ENCODE measurements around the gene MIA2.
"Not testable (repeated sequence)": the region's sequence is repeated elsewhere in the genome, so short reads cannot be mapped to it uniquely, and the experiment has no call there.

The MIA2 gene

DNA sequence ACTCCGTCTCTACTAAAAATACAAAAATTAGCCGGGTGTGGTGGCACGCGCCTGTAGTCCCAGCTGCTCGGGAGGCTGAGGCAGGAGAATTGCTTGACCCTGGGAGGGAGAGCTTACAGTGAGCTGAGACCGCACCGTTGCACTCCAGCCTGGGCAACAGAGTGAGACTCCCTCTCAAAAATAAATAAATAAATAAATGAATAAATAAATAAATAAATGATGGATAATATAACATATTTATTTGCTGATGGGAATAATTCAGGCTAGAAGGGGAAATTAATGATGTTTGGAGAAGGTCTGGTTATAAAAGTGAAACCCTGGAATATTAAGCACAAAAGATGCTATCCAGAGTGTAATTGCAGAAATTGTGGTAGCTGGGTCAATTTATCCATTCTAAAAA is 107.4 kb downstream of the MIA2 start:
- not testable (repeated sequence) for DNase-seq (ENCODE audit: low read depth in 2 of 2)

DNA sequence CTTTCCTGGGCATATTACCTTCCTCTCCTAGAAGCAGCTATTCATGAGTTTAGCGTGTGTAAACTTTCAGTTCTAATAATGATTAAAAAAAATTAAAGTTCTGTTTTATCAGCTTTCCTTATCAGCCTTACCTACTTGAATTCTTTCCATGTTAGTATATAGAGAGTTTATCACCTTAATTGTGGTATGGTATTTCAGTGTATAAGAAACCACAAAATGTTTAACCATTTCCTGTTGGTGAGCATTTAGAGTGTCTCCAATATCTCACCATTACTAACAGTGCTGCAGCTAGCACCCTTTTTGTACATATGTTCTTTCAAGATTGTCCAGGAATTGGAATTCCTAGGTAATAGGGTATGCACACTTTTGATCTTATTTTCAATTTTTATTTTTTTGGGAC is 109.1 kb downstream of the MIA2 start:
- no peak for DNase-seq (ENCODE audit: low read depth in 2 of 2)

DNA sequence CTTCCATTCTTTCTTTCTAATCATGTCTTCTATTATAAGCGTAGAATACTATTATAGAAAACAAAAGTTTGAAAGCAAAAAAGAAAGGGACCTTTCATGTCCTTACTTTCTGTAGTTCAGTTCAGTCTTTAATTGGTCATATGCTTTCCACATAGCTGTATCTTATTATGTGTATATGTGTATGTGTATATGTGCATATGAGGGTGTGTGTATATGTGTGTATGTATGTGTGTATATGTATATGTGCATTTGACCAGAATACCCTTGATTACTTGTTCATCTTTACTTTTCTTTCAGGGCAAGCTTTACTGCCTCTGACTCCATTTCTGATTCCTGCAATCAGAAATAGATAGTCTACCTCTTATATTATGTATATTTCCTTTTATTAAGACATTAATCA is 109.9 kb downstream of the MIA2 start:
- DNase-seq (ENCODE audit: low read depth in 2 of 2) = no peak

DNA sequence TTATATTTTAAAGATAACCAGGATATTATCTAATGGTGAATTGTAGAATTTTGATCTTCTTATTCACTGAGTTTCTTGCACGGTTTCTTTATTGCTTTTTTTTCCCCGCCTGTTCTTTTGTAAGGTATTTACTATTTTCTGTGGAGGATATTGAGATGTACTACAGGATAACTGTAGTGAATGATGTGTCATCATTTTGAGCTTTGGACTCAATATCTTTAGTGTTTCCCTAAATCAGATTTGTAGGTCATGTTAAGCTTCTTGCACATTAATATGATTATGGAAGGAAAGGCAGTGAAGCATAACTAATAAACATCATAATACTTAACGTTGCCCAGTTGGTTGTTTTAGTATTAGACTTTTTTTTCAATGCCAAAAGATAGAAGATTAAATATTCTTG is 117.2 kb downstream of the MIA2 start:
- no peak for DNase-seq (ENCODE audit: low read depth in 2 of 2)

DNA sequence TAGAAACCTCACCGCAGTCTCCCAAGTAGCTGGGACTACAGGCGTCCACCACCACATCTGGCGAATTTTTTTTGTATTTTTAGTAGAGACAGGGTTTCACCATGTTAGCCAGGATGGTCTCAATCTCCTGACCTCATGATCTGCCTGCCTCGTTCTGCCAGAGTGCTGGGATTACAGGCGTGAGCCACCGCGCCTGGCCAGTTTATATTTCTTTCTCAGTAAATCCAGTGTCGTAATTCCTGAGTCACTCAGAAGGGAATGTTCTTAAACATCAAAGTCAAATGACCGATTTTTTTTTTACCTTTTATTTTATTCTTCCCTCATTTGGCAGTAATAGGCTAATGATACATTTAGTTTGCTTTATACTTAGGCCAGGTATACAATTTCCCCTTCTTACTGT is 118.0 kb downstream of the MIA2 start:
- DNase-seq (ENCODE audit: low read depth in 2 of 2) = no peak

DNA sequence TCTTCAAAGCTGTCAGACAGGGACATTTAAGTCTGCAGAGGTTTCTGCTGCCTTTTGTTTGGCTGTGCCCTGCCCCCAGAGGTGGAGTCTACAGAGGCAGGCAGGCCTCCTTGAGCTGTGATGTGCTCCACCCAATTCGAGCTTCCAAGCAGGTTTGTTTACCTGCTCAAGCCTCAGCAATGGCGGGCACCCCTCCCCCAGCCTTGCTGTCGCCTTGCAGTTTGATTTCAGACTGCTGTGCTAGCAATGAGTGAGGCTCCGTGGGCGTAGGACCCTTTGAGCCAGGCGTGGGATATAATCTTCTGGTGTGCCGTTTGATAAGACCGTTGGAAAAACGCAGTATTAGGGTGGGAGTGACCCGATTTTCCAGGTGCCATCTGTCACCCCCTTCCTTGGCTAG is 125.4 kb downstream of the MIA2 start:
- DNase-seq (ENCODE audit: low read depth in 2 of 2) = not testable (repeated sequence)

DNA sequence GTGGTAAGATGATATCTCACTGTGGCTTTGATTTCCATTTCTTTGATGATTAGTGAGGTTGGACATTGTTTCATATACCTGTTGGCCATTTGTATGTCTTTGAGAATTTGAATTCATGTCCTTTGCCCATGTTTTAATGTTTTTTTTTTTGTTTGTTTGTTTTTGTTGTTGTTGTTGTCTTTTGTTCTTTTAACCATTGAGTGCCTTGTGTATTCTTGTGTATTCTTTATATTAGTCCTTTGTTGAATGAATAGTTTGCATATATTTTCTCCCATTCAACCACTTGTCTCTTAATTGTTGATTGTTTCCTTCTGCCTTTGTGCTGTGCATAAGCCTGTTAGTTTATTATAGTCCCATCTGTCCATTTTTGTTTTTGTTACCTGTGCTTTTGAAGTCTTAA is 126.6 kb downstream of the MIA2 start:
- DNase-seq (ENCODE audit: low read depth in 2 of 2) = no peak

DNA sequence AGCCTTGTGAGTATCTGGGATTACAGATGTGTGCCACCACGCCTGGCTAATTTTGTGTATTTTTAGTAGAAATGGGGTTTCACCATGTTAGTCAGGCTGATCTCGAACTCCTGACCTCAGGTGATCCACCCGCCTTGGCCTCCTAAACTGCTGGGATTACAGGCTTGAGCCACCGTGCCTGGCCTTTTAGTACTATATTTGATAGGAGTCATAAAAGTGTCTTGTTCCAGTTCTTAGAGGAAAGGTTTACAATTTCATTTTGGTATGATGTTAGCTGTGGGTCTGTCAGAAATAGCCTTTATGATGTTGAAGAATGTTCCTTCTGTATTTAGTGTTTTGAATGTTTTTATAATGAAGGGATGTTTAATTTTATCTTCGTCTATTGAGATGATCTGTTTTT is 127.8 kb downstream of the MIA2 start:
- DNase-seq (ENCODE audit: low read depth in 2 of 2) = not testable (repeated sequence)

DNA sequence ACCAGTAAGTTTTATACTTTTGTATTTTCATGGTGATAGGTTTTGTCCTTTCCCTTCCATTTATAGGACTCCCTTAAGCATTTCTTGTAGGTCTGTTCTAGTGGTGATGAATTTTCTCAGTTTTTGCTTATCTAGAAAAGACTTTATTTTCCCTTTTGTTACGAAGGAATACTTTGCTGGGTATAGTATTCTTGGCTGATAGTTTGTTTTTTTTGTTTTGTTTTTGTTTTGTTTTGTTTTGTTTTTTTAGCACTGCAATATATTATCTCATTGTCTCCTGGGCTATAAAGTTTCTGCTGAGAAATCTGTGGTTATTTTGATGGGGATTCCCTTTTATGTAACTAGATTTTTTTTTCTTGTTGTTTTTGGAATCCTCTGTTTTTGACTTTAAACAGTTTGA is 130.8 kb downstream of the MIA2 start:
- no peak for DNase-seq (ENCODE audit: low read depth in 2 of 2)

DNA sequence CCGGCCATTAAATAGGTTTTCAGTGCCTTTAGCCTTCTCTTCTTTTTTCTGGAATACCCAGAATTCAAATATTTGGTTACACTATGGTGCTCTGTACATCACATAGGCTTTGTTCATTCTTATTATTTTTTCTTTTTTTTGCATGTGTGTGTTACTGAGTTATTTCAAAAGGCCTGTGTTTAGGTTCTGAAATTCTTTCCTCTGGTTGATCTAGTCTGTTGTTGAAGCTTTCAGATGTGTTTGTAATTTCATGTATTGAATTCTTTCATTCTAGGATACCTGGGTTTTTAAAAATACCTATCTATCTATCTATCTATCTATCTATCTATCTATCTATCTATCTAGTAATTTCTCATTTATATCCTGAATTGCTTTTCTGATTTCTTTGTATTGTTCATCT is 131.6 kb downstream of the MIA2 start:
- no peak for DNase-seq (ENCODE audit: low read depth in 2 of 2)

DNA sequence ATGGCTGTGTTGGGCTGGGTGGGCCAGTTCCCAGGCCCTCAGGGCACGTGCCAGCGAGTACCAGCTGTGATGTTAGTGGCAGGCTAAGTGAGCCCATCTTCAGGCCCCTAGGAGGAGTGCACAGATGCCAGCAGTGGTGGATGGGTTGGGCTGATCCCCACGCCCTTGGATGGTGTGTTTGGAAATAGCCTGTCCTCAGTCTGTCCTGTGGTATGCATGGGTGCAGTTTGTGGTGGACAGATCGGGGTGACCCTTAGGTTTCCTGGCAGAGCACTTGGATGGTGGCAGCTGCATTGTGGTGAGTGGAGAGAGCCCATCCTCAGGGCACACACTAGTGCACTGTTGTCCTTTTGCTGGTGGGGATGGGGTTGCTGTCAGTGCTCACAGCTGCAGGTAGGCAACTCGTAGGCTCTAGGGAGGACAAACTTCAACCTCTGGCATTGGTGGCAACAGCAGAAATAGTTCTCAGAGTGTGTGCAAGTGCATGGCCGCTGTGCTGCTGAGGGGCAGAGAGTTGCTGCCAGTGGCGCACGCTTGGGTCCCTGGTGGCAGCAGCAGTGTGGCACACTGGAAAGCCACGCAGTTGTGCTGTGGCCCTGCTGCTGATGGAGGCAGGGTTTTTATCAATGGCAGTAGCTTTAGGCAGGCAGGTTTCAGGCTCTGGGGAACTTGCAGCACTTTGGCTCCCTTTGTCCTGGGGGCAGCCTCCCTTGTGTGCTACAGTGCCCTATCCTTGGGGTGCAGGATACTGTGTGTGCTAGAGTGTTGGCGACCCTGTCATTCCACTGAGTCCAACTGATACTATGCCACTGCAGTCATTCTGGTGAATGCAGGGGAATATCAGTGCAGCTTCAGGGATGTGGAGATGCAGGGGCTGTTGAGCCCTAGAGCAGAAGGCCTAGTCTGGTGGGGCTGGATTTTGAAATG is 133.0 kb downstream of the MIA2 start:
- no peak for DNase-seq (ENCODE audit: low read depth in 2 of 2)

DNA sequence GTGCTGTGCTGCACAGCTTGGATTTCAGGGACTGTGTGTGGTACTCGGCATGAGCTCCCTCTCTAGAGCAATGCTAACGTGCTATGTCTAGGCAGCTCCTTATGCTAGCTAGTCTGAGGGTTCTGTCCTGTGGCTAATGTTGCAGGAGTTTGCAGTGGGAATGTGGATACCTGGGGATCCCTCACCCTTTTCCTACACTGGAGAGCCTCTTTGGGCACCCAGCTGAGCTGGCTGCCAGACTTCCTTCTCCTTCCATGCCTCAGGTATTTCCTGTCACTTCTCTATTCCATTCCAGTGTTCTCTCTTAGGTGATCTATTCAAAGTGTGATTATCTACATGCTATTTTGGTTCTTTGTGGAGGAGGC is 133.7 kb downstream of the MIA2 start:
- DNase-seq (ENCODE audit: low read depth in 2 of 2) = no peak

DNA sequence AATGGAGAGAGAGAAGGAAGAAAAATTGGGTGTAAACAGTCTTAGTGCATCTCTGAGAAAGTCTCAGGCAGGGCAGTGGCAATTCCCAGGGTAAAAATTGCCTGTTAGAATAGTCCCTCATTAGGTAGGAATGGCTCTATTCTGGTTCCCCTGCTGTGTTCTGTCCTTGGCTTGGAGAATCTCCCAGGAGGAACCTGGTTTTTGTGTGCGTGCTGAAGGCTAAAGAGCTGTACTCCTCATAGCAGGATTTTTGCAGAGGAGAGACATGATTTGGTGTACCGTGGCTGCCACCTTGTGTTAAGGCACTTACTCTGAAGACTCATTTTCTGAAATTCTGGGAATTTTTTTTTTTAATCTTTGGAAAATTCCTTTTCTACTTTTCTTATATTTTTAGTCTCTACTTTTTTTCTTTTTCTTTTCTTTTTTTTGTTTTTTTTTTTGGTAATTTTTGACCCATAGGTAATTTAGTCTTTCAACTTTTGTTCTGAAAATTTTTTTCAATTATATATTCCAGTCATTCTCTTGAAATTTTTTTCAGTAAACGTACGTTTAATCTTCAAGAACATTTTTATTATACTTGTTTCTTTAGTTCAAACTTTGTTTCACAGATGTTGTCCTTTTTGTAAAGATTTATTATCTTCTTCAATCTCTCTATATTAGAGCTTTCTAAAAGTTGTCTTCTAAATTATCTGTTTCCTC is 134.7 kb downstream of the MIA2 start:
- peak in 1 of 2 donors; percentile 16 for DNase-seq (ENCODE audit: low read depth in 2 of 2)

DNA sequence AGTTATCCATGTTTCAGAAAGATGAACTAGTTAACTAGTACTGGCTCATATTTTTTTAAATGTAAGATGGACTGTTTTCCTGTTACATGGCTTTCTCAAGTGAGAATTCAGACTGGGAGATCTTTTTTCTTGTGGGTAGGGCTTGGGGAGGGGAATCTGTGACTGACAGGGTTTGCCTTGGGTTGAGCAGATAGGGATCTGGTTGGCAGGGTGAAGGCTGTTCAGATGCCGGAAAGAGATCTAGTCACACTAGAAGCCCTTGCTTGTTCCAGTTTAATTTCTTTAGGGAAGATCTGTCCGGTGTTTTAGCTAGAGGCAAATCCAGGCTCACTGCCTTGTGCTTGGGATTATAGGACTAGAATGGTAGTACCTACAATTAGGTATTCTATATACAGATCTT is 135.3 kb downstream of the MIA2 start:
- no peak for DNase-seq (ENCODE audit: low read depth in 2 of 2)

DNA sequence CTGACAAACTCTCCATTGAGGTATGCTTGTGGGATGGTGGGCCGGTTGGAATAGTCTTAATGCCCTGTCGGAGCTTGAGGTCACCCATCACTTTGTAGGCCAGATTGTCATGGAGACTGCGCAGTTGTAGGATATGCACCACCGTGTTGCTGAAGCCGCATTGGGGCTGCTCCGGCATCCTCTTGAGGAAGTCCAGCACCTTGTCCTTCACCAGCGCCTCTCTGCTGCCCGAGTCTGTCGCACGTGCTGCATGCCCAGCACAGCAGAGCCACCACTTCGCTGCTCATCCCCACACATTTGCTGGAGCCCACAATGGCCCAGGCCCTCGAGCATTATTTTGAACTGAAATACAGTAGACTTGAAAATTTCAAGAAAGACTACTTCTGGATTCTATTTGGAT is 136.7 kb downstream of the MIA2 start:
- DNase-seq (ENCODE audit: low read depth in 2 of 2) = no peak

DNA sequence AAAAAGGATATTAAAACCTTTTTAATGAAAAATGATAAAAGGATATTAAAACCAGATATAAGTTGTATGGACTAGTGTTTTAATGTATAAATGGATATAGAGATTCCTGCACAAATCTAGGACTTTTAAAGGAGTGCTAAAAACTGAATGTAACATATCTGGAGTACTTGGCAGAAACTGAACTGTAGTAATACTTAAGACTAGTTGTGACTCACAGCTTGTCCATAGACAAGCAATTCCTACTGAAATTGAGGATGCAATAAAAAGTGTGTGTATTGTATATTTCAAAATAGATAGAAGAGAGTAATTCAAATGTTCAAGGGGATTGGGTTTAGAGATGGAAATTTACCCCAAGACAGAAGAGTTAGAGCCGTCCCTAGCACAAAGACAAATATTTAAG is 138.9 kb downstream of the MIA2 start:
- DNase-seq (ENCODE audit: low read depth in 2 of 2) = no peak

DNA sequence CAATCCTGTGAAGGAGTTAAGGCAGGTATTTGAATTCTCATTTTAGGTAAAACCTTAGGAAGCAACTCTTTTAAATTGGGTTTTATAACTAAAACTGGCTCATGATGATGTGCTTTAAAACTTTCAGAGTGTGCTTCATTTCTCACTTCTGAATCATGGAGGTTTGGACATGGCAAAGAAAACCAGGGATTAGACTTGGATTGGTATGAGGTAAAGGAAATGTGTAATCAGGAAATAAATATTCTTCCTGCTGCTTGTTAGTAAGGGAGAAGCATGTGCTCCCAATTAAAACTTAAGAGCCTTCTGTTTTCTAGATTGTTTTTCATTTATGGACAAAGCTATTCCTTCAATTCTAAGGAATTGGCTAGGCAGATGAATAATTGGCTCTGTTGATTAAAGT is 141.1 kb downstream of the MIA2 start:
- DNase-seq (ENCODE audit: low read depth in 2 of 2) = no peak

DNA sequence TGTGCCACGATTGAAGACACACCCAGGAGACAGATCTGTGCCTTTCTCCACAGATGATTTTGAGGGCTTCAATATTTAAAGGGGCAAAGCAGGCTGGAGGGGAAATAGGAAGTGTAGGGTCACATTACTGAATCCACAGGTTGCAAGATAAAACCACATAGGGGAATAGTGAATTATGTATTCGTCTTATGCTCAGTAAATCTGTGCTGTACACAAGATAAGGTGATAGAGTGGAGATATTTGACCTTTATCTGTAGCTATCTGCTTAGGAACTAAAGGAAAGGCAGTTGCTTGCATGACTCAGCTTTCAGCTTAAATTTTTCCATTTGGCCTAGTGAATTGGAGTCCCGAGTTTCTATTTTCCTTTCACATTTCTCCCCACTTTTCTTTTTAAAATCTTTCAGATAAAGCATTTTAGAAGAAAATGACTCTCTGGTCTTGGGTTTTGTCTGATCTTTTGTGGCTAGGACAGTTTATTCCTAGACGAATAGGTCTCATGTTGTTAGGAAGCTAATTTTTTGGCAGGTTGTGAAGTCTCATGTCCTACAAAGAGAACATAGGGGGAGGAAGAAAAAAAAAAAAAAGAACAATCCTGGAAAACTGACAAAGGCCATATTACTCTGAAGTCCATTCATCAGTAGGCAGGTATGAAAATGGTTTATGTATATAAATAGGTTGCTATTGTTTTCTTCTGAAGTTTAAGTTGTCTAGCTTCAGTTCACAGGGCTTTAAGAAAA is 143.1 kb downstream of the MIA2 start:
- no peak for DNase-seq (ENCODE audit: low read depth in 2 of 2)

DNA sequence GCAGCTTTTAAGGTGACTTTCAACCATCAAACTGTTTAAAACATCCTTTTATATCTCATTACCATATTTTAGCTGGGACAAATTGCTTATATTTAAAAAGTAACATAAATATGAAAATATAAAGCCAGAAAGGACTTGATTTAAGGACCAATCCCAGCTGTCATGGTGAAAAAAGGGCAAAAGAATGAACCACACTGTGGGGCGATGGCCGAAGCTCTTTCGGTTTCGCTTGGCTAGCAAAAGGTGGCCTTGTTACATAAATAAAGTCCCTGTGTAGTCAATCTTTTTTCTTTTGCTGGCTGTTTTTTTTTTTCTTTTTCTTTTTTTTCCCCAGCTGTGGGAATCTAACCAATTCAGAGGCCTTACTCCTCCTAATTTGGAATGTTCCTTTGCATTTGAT is 147.7 kb downstream of the MIA2 start:
- no peak for DNase-seq (ENCODE audit: low read depth in 2 of 2)

DNA sequence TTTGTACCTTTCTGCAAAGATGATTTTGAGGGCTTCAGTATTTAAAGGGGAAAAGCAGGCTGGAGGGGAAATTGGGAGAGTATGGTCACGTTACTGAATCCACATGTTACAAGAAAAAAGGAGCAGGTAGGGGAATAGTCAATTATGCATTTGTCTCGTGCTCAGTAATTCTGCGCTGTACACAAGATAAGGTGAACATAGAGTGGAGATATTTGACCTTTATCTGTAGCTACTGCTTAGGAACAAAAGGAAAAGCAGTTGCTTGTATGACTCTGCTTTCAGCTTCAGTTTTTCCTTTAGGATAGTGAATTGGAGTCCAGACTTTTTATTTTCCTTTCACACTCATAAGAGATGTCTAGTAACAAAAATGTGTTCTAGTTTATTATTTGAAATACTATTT is 148.7 kb downstream of the MIA2 start:
- DNase-seq (ENCODE audit: low read depth in 2 of 2) = no peak

DNA sequence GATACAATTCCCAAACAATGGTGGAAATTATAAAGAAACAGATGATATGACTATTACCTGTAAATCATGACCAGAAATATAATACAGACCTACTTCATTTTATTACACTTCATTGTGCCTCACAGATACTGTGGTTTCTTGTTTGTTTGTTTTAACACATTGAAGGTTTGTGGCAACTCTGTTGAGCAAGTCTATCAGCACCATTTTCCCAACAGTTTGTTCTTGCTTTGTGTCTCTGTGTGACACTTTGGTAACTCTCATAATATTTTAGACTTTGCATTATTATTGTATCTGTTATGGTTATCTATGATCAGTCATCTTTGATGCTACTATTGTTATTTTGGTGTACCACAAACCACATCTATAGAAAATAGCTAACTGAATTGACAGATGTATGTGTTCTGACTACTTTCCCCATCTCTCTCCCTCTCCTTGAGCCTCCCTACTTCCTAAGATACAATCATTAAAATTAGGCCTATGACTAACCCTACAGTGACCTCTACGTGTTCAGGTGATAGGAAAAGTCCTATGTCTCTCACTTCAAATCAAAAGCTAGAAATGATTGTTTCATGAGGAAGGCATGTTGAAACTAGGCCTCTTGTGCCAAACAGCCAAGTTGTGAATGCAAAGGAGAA is 149.4 kb downstream of the MIA2 start:
- DNase-seq (ENCODE audit: low read depth in 2 of 2) = no peak

DNA sequence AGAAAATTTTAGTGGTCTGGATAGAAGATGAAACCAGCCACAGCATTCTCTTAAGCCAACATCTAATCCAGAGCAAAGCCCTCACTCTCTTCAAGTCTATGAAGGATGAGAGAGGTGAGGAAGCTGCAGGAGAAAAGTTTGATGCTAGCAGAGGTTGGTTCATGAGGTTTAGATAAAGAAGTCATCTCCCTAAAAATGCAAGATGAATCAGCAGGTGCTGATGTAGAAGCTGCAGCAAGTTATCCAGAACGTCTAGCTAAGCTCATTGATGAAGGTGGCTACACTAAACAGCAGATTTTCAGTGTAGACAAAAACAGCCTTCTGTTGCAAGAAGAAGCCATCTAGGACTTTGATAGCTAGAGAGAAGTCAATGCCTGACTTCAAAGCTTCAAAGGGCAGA is 150.0 kb downstream of the MIA2 start:
- no peak for DNase-seq (ENCODE audit: low read depth in 2 of 2)
